Hepatocyte (in vitro differentiated cells): ENCODE data around the gene FRMD3.

ENCODE experiments used
- CTCF ChIP-seq: fragments of 200-600 bp; sonication (generic); IDR thresholded peaks from 2 replicates; pipeline ENCODE4 v1.5.1; 2016; ENCODE audit warnings: antibody characterized with exemption, mild to moderate bottlenecking; ENCODE audit not compliant: poor library complexity
- EZH2 ChIP-seq: fragments of 200-600 bp; sonication (generic); IDR thresholded peaks from 2 replicates; pipeline ENCODE4 v1.6.1; 2016; ENCODE audit warnings: antibody characterized with exemption, mild to moderate bottlenecking, borderline replicate concordance

GRCh38 chr9:83312537-83312936 lies 225.7 kb downstream of the FRMD3 start:
- no peak for TF ChIP-seq EZH2
- no peak for TF ChIP-seq CTCF
